SK-N-SH treated with all-trans-retinoic acid at 6 μM for 48 hours (cell line): ENCODE data around the gene CHST11.

Source experiments
- ATAC-seq: fragments of 200-7000 bp; cut with Tn5 transposase; 3 replicates; pipeline ENCODE4 v1.9.1; 2020; ENCODE audit warnings: mild to moderate bottlenecking, moderate library complexity
- ARNTL ChIP-seq: fragments of 450-650 bp; formaldehyde crosslinking; IDR thresholded peaks from 2 replicates; pipeline ENCODE4 v1.5.0; 2020; ENCODE audit warnings: low read depth, mild to moderate bottlenecking, moderate library complexity, borderline replicate concordance
- BACH2 ChIP-seq: fragments of 250-450 bp; sonication (Bioruptor Pico); IDR thresholded peaks from 2 replicates; pipeline ENCODE4 v1.9.0; 2021; ENCODE audit warnings: mild to moderate bottlenecking, borderline replicate concordance
- CSDC2 ChIP-seq: fragments of 250-450 bp; sonication (Bioruptor Pico); IDR thresholded peaks from 2 replicates; pipeline ENCODE4 v1.5.0; 2020; ENCODE audit warnings: mild to moderate bottlenecking, moderate library complexity
- ESRRG ChIP-seq: fragments of 250-450 bp; sonication (Bioruptor Pico); IDR thresholded peaks from 2 replicates; pipeline ENCODE4 v1.6.1; 2021; ENCODE audit warnings: mild to moderate bottlenecking
- GLIS3 ChIP-seq: fragments of 250-450 bp; sonication (Bioruptor Pico); IDR thresholded peaks from 2 replicates; pipeline ENCODE4 v1.5.0; 2020; ENCODE audit warnings: mild to moderate bottlenecking, moderate library complexity
- ISL1 ChIP-seq: fragments of 250-450 bp; sonication (Bioruptor Pico); IDR thresholded peaks from 2 replicates; pipeline ENCODE4 v2.1.2; 2022; ENCODE audit warnings: mild to moderate bottlenecking, moderate library complexity
- OSR1 ChIP-seq: fragments of 250-450 bp; sonication (Bioruptor Pico); IDR thresholded peaks from 2 replicates; pipeline ENCODE4 v1.8.0; 2022; ENCODE audit warnings: moderate library complexity, mild to moderate bottlenecking, inconsistent platforms
- RARB ChIP-seq: fragments of 250-450 bp; sonication (Bioruptor Pico); IDR thresholded peaks from 2 replicates; pipeline ENCODE4 v1.8.0; 2021; ENCODE audit warnings: mild to moderate bottlenecking, moderate library complexity
- SNAI2 ChIP-seq: fragments of 250-450 bp; sonication (Bioruptor Pico); IDR thresholded peaks from 2 replicates; pipeline ENCODE4 v1.5.0; 2020; ENCODE audit warnings: mild to moderate bottlenecking, moderate library complexity
- TCF4 ChIP-seq: fragments of 250-450 bp; sonication (Bioruptor Pico); IDR thresholded peaks from 2 replicates; pipeline ENCODE4 v1.8.0; 2021; ENCODE audit warnings: mild to moderate bottlenecking, moderate library complexity, borderline replicate concordance
- TOX ChIP-seq: fragments of 250-450 bp; sonication (Bioruptor Pico); IDR thresholded peaks from 2 replicates; pipeline ENCODE4 v1.8.0; 2021; ENCODE audit warnings: mild to moderate bottlenecking, moderate library complexity, borderline replicate concordance
- ZC3H10 ChIP-seq: fragments of 250-450 bp; sonication (Bioruptor Pico); IDR thresholded peaks from 2 replicates; pipeline ENCODE4 v1.5.1; 2021; ENCODE audit warnings: mild to moderate bottlenecking, moderate library complexity
- ZFP3 ChIP-seq: fragments of 250-450 bp; sonication (Bioruptor Pico); IDR thresholded peaks from 2 replicates; pipeline ENCODE4 v1.5.0; 2020; ENCODE audit warnings: mild to moderate bottlenecking, moderate library complexity
- ZNF565 ChIP-seq: fragments of 450-650 bp; formaldehyde crosslinking; conservative IDR thresholded peaks from 2 replicates; pipeline ENCODE4 v1.5.0; 2020; ENCODE audit warnings: low read depth, mild to moderate bottlenecking, moderate library complexity
- ZNF70 ChIP-seq: fragments of 450-650 bp; formaldehyde crosslinking; IDR thresholded peaks from 2 replicates; pipeline ENCODE4 v1.5.0; 2020; ENCODE audit warnings: mild to moderate bottlenecking, moderate library complexity
- TF ChIP-seq, protein P1 (sequence below): fragments of 250-450 bp; sonication (Bioruptor Pico); IDR thresholded peaks from 2 replicates; pipeline ENCODE4 v1.8.0; 2020; ENCODE audit warnings: mild to moderate bottlenecking, moderate library complexity, borderline replicate concordance
- TF ChIP-seq, protein P2 (sequence below): fragments of 250-450 bp; sonication (Bioruptor Pico); IDR thresholded peaks from 2 replicates; pipeline ENCODE4 v1.5.1; 2020; ENCODE audit warnings: low read depth, mild to moderate bottlenecking, moderate library complexity
- TF ChIP-seq, protein P3 (sequence below): fragments of 250-450 bp; sonication (Bioruptor Pico); IDR thresholded peaks from 2 replicates; pipeline ENCODE4 v1.5.1; 2021; ENCODE audit warnings: mild to moderate bottlenecking, moderate library complexity
- TF ChIP-seq, protein P4 (sequence below): fragments of 250-450 bp; sonication (Bioruptor Pico); IDR thresholded peaks from 2 replicates; pipeline ENCODE4 v1.8.0; 2021; ENCODE audit warnings: low read depth, mild to moderate bottlenecking, moderate library complexity, borderline replicate concordance

The CHST11 gene

DNA sequence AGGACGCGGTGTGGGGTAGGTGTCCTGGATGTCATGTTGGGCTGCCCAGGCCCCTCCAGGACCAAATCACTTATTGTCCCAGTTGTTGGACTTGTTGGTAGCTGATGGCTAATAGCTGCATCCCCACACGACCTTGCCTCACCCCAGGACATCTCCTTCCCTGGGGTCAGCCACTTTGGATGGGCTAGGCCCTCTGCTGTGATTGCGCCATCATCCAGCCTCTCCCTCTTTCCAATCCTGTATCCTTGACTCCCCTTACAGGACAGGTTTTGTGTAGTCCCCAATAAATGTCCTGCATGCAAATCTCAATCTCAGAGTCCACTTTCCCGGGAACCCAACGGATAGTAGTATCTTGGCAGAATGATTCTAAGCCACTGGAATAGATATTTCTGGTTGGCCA lies 43.4 kb upstream of the CHST11 start (continued):
- TF ChIP-seq, protein P1, sequence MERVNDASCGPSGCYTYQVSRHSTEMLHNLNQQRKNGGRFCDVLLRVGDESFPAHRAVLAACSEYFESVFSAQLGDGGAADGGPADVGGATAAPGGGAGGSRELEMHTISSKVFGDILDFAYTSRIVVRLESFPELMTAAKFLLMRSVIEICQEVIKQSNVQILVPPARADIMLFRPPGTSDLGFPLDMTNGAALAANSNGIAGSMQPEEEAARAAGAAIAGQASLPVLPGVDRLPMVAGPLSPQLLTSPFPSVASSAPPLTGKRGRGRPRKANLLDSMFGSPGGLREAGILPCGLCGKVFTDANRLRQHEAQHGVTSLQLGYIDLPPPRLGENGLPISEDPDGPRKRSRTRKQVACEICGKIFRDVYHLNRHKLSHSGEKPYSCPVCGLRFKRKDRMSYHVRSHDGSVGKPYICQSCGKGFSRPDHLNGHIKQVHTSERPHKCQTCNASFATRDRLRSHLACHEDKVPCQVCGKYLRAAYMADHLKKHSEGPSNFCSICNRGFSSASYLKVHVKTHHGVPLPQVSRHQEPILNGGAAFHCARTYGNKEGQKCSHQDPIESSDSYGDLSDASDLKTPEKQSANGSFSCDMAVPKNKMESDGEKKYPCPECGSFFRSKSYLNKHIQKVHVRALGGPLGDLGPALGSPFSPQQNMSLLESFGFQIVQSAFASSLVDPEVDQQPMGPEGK = no peak
- TF ChIP-seq CSDC2 (CRISPR knock-in tag) (no peak), ISL1 (CRISPR knock-in tag) (no peak), SNAI2 (CRISPR knock-in tag) (no peak)

DNA sequence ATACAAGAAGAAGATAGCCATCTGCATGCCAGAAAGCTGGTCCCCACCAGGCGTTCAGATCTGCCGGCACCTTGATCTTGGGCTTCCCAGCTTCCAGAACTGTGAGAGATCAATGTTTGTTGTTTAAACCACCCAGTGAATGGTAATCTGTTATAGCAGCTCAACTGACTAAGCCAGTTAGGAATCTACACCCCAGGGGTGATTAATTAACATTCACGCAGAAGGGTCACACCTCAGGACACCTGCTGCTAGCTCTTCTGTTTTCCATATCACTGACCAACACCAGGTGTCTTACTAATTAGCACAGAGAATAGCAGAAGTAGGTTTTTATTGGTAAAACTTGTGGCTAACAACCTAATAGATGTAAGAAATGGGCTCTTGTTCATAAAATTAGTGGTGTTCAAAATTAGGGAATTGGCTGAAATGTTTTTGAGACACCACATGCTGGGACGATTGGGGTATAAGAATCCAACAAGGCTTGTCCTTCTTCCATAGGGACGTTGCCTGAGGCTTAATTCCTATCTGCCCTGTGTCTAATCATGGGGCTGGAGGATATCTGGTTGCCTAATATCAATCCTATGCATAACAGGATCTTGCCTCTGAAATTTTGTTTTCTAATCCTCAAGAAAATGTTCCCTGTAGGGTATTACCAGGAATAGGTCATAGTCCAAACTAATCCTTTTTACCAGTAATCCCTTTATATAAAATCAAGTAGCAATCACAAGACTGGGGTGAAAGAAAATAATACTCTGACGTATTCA lies 42.0 kb upstream of the CHST11 start:
- no peak for ATAC-seq
- TF ChIP-seq TCF4 (CRISPR knock-in tag) (no peak), SNAI2 (CRISPR knock-in tag) (no peak)

DNA sequence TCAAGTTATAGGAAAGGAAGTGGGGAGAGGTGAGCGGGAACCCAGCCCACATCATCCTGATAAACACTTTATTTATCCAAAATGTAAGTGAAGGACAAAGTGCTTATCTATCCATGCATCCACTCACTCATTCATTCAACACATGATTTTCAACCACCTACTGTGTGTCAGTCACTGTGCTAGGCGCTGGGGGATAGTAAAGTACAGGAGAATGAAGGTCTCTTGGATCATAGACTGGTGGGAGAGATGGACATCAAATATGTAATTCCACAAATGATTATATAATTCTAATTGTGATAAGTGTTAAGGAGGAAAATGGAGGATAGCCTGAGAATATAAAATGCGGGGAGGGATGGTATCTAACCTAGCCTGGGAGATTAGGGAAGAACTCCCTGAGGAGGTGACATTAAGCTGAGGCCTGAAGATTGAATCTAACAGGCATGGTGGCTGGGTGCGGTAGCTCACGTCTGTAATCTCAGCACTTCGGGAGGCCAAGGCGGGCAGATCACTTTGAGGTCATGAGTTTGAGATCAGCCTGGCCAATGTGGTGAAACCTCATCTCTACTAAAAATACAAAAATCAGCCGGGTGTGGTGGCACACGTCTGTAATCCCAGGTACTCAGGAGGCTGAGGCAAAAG lies 41.3 kb upstream of the CHST11 start:
- ATAC-seq = no peak
- TF ChIP-seq ESRRG (CRISPR knock-in tag) (no peak), ZNF565 (CRISPR knock-in tag) (no peak), ZC3H10 (CRISPR knock-in tag) (no peak), TOX (CRISPR knock-in tag) (no peak), CSDC2 (CRISPR knock-in tag) (no peak), ZFP3 (CRISPR knock-in tag) (no peak), BACH2 (no peak), ZNF70 (CRISPR knock-in tag) (no peak), ISL1 (CRISPR knock-in tag) (no peak), ARNTL (CRISPR knock-in tag) (no peak), TCF4 (CRISPR knock-in tag) (no peak), SNAI2 (CRISPR knock-in tag) (no peak), GLIS3 (CRISPR knock-in tag) (no peak), OSR1 (CRISPR knock-in tag) (no peak)
- TF ChIP-seq, protein P2, sequence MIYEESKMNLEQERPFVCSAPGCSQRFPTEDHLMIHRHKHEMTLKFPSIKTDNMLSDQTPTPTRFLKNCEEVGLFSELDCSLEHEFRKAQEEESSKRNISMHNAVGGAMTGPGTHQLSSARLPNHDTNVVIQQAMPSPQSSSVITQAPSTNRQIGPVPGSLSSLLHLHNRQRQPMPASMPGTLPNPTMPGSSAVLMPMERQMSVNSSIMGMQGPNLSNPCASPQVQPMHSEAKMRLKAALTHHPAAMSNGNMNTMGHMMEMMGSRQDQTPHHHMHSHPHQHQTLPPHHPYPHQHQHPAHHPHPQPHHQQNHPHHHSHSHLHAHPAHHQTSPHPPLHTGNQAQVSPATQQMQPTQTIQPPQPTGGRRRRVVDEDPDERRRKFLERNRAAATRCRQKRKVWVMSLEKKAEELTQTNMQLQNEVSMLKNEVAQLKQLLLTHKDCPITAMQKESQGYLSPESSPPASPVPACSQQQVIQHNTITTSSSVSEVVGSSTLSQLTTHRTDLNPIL (CRISPR knock-in tag) = no peak
- TF ChIP-seq, protein P3, sequence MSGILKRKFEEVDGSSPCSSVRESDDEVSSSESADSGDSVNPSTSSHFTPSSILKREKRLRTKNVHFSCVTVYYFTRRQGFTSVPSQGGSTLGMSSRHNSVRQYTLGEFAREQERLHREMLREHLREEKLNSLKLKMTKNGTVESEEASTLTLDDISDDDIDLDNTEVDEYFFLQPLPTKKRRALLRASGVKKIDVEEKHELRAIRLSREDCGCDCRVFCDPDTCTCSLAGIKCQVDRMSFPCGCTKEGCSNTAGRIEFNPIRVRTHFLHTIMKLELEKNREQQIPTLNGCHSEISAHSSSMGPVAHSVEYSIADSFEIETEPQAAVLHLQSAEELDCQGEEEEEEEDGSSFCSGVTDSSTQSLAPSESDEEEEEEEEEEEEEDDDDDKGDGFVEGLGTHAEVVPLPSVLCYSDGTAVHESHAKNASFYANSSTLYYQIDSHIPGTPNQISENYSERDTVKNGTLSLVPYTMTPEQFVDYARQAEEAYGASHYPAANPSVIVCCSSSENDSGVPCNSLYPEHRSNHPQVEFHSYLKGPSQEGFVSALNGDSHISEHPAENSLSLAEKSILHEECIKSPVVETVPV (CRISPR knock-in tag) = no peak
- TF ChIP-seq, protein P4, sequence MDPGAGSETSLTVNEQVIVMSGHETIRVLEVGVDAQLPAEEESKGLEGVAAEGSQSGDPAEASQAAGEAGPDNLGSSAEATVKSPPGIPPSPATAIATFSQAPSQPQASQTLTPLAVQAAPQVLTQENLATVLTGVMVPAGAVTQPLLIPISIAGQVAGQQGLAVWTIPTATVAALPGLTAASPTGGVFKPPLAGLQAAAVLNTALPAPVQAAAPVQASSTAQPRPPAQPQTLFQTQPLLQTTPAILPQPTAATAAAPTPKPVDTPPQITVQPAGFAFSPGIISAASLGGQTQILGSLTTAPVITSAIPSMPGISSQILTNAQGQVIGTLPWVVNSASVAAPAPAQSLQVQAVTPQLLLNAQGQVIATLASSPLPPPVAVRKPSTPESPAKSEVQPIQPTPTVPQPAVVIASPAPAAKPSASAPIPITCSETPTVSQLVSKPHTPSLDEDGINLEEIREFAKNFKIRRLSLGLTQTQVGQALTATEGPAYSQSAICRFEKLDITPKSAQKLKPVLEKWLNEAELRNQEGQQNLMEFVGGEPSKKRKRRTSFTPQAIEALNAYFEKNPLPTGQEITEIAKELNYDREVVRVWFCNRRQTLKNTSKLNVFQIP = no peak

DNA sequence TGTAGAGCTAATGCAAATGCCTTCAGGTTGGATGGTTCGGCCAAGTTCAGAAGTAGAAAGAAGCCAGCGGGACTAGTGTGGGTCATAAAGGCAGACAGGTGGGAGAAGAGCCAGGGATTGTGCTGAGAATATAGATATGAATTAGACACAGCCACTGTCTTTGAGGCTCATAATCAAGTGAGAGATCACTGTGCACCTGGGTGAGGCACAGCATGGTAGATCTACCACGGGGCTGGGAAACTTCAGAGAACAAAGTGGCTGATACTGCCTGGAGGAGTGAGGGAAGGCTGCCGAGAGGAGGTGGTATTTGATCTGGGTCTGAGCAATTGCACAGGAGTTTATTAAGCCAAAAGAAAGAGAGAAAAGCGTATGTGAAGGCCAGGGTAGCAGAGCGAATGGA lies 40.6 kb upstream of the CHST11 start:
- no peak for ATAC-seq
- TF ChIP-seq TCF4 (CRISPR knock-in tag) = no peak
- no peak for TF ChIP-seq ESRRG (CRISPR knock-in tag)
- TF ChIP-seq RARB (CRISPR knock-in tag) = no peak
- no peak for TF ChIP-seq SNAI2 (CRISPR knock-in tag)
- TF ChIP-seq, protein P1 = no peak
- no peak for TF ChIP-seq CSDC2 (CRISPR knock-in tag)
- no peak for TF ChIP-seq ZFP3 (CRISPR knock-in tag)
